ENCODE measurements around the gene DHRS2. TPM values are rescaled to one million over a fixed set of nuclear protein-coding genes. Genes with fewer than 3 reads are reported as not detected.

Gene DHRS2
- total and polyA plus RNA-seq, 2 of the 13 experiments (the other 11 are each of a cell fraction or from before 2014, with no cell fraction given), result 1,621 to 3,021 TPM

DNA sequence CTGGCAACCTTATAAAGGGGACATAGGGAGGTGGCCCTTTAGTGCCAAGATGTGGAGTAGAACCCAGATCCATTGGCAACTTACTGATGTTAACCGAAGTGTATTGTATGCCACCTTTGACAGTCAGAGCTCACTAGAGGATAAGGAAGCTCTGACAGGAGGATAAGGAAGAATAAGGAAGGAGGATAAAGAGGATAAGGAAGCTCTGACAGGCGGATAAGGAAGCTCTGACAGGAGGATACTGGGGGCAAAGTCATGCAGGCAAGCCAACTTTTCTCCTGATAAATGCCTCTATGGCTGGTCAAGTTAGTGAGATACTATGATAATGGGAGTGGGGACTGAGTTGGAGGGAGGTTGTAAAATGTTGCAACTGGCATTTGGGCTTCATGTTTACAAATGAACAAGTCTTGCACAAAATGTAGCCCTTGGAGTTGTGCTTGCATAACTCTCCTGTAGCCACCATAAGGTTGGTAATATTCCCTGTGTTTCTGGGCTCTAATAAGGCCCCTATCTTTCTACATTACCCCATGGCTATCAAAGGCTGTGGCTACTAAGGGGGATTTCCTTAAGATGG lies 17.7 kb upstream of the DHRS2 start (continued):
- TF ChIP-seq, protein P1, sequence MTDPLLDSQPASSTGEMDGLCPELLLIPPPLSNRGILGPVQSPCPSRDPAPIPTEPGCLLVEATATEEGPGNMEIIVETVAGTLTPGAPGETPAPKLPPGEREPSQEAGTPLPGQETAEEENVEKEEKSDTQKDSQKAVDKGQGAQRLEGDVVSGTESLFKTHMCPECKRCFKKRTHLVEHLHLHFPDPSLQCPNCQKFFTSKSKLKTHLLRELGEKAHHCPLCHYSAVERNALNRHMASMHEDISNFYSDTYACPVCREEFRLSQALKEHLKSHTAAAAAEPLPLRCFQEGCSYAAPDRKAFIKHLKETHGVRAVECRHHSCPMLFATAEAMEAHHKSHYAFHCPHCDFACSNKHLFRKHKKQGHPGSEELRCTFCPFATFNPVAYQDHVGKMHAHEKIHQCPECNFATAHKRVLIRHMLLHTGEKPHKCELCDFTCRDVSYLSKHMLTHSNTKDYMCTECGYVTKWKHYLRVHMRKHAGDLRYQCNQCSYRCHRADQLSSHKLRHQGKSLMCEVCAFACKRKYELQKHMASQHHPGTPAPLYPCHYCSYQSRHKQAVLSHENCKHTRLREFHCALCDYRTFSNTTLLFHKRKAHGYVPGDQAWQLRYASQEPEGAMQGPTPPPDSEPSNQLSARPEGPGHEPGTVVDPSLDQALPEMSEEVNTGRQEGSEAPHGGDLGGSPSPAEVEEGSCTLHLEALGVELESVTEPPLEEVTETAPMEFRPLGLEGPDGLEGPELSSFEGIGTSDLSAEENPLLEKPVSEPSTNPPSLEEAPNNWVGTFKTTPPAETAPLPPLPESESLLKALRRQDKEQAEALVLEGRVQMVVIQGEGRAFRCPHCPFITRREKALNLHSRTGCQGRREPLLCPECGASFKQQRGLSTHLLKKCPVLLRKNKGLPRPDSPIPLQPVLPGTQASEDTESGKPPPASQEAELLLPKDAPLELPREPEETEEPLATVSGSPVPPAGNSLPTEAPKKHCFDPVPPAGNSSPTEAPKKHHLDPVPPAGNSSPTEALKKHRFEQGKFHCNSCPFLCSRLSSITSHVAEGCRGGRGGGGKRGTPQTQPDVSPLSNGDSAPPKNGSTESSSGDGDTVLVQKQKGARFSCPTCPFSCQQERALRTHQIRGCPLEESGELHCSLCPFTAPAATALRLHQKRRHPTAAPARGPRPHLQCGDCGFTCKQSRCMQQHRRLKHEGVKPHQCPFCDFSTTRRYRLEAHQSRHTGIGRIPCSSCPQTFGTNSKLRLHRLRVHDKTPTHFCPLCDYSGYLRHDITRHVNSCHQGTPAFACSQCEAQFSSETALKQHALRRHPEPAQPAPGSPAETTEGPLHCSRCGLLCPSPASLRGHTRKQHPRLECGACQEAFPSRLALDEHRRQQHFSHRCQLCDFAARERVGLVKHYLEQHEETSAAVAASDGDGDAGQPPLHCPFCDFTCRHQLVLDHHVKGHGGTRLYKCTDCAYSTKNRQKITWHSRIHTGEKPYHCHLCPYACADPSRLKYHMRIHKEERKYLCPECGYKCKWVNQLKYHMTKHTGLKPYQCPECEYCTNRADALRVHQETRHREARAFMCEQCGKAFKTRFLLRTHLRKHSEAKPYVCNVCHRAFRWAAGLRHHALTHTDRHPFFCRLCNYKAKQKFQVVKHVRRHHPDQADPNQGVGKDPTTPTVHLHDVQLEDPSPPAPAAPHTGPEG (CRISPR knock-in tag; IDR thresholded peaks at IDR 0.05), result no peak
- TF ChIP-seq ZMYM2 (CRISPR knock-in tag; IDR thresholded peaks at IDR 0.05) (0 out of 2 replicates have a peak, but pooled peaks have one; percentile 23), FOXO1 (CRISPR knock-in tag; IDR thresholded peaks at IDR 0.05) (peak; percentile 65; the same call in 1 of the 2 replicates), ZNF501 (CRISPR knock-in tag; IDR thresholded peaks at IDR 0.05) (no peak), MED1 (CRISPR knock-in tag; IDR thresholded peaks at IDR 0.05) (peak; percentile 41; the same call in 1 of the 2 replicates), ZBTB1 (CRISPR knock-in tag; IDR thresholded peaks at IDR 0.05; ENCODE audit: borderline replicate concordance) (no peak), TOPORS (CRISPR knock-in tag; IDR thresholded peaks at IDR 0.05) (no peak), ZSCAN12 (CRISPR knock-in tag; IDR thresholded peaks at IDR 0.05) (no peak)
- TF ChIP-seq, protein P2, sequence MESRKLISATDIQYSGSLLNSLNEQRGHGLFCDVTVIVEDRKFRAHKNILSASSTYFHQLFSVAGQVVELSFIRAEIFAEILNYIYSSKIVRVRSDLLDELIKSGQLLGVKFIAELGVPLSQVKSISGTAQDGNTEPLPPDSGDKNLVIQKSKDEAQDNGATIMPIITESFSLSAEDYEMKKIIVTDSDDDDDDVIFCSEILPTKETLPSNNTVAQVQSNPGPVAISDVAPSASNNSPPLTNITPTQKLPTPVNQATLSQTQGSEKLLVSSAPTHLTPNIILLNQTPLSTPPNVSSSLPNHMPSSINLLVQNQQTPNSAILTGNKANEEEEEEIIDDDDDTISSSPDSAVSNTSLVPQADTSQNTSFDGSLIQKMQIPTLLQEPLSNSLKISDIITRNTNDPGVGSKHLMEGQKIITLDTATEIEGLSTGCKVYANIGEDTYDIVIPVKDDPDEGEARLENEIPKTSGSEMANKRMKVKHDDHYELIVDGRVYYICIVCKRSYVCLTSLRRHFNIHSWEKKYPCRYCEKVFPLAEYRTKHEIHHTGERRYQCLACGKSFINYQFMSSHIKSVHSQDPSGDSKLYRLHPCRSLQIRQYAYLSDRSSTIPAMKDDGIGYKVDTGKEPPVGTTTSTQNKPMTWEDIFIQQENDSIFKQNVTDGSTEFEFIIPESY (CRISPR knock-in tag; IDR thresholded peaks at IDR 0.05), result no peak
- TF ChIP-seq, protein P3, sequence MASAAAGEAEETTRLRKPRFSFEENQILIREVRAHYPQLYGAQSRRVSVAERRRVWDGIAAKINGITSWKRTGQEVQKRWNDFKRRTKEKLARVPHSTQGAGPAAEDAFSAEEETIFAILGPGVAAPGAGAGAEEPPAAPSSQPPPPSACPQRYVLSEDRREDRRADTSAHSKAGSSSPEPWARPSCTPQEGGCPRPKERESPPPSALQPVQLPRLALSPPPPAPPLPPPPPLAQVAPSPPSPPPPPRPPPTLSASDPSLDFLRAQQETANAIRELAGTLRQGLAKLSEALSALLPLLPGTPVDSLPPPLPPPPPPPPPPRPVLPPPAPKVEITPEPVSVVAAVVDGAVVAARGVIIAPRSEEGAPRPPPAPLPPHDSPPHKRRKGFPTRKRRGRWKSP (CRISPR knock-in tag; IDR thresholded peaks at IDR 0.05), result peak; percentile 48; the same call in 1 of the 2 replicates
- TF ChIP-seq, protein P4, sequence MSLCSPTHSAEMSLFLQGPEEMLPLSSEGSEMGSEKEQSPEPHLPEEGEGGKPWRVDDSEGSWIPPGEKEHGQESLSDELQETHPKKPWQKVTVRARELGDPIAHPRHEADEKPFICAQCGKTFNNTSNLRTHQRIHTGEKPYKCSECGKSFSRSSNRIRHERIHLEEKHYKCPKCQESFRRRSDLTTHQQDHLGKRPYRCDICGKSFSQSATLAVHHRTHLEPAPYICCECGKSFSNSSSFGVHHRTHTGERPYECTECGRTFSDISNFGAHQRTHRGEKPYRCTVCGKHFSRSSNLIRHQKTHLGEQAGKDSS (CRISPR knock-in tag; IDR thresholded peaks at IDR 0.05; ENCODE audit: borderline replicate concordance, low read depth), result no peak
- TF ChIP-seq, protein P5, sequence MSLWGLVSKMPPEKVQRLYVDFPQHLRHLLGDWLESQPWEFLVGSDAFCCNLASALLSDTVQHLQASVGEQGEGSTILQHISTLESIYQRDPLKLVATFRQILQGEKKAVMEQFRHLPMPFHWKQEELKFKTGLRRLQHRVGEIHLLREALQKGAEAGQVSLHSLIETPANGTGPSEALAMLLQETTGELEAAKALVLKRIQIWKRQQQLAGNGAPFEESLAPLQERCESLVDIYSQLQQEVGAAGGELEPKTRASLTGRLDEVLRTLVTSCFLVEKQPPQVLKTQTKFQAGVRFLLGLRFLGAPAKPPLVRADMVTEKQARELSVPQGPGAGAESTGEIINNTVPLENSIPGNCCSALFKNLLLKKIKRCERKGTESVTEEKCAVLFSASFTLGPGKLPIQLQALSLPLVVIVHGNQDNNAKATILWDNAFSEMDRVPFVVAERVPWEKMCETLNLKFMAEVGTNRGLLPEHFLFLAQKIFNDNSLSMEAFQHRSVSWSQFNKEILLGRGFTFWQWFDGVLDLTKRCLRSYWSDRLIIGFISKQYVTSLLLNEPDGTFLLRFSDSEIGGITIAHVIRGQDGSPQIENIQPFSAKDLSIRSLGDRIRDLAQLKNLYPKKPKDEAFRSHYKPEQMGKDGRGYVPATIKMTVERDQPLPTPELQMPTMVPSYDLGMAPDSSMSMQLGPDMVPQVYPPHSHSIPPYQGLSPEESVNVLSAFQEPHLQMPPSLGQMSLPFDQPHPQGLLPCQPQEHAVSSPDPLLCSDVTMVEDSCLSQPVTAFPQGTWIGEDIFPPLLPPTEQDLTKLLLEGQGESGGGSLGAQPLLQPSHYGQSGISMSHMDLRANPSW (CRISPR knock-in tag; IDR thresholded peaks at IDR 0.05; ENCODE audit: borderline replicate concordance), result no peak
- TF ChIP-seq, protein P6, sequence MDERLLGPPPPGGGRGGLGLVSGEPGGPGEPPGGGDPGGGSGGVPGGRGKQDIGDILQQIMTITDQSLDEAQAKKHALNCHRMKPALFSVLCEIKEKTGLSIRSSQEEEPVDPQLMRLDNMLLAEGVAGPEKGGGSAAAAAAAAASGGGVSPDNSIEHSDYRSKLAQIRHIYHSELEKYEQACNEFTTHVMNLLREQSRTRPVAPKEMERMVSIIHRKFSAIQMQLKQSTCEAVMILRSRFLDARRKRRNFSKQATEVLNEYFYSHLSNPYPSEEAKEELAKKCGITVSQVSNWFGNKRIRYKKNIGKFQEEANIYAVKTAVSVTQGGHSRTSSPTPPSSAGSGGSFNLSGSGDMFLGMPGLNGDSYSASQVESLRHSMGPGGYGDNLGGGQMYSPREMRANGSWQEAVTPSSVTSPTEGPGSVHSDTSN (CRISPR knock-in tag; IDR thresholded peaks at IDR 0.05), result no peak; the same call in 1 of the 2 replicates

Measured in HepG2 (cell line).